Activated naive CD4-positive, alpha-beta T cell treated with anti-CD3 and anti-CD28 coated beads, Interleukin-2, amount 10 ng/mL, durations not matched to agents 7 days and 5 days (primary cell): ENCODE measurements around the gene MAPK10.
"Not testable (repeated sequence)": the region's sequence is repeated elsewhere in the genome, so short reads cannot be mapped to it uniquely, and the experiment has no call there.

Source experiments
- CTCF ChIA-PET: fragments of 350-600 bp; sonication (Branson Sonifier 250); formaldehyde crosslinking; loops from one replicate; lab custom pipeline; 2021; ENCODE audit warnings: antibody characterized with exemption; lab: Charles Lee
- DNase-seq: peaks from one replicate; pipeline ENCODE4 v3.0.0-alpha.2; 2020
- H3K27ac Mint-ChIP-seq: one replicate; pipeline ENCODE4 v1.8.0; 2021; ENCODE audit warnings: mild to moderate bottlenecking, moderate library complexity, mixed read lengths
- H3K27me3 Mint-ChIP-seq: one replicate; pipeline ENCODE4 v1.8.0; 2021; ENCODE audit warnings: mild to moderate bottlenecking, mixed read lengths
- H3K36me3 Mint-ChIP-seq: one replicate; pipeline ENCODE4 v1.8.0; 2021; ENCODE audit warnings: mixed read lengths
- H3K4me1 Mint-ChIP-seq: one replicate; pipeline ENCODE4 v1.8.0; 2021; ENCODE audit warnings: mixed read lengths
- H3K4me3 Mint-ChIP-seq: one replicate; pipeline ENCODE4 v1.8.0; 2021; ENCODE audit warnings: mild to moderate bottlenecking, moderate library complexity, mixed read lengths
- H3K9me3 Mint-ChIP-seq: one replicate; pipeline ENCODE4 v1.8.0; 2021; ENCODE audit warnings: mixed read lengths

The MAPK10 gene

GRCh38 chr4:86233681-86234080 is 126.2 kb downstream of the MAPK10 start:
- no peak overlapping the region for H3K27ac Mint-ChIP-seq
- DNase-seq, result no peak
- H3K9me3 Mint-ChIP-seq, result peaks cover 9% of the 10 kb centered on the region
- CTCF ChIA-PET, result no interaction called here
- H3K4me1 Mint-ChIP-seq, result no peaks in the 10 kb centered on the region
- H3K4me3 Mint-ChIP-seq, result no peak overlapping the region
- no peaks in the 10 kb centered on the region for H3K36me3 Mint-ChIP-seq
- H3K27me3 Mint-ChIP-seq, result no peaks in the 10 kb centered on the region

GRCh38 chr4:86233090-86233489 is 126.8 kb downstream of the MAPK10 start:
- Mint-ChIP-seq H3K27me3 (no peaks in the 10 kb centered on the region), H3K9me3 (peaks cover 9% of the 10 kb centered on the region), H3K4me1 (no peaks in the 10 kb centered on the region), H3K27ac (no peak overlapping the region), H3K36me3 (no peaks in the 10 kb centered on the region), H3K4me3 (no peak overlapping the region)
- CTCF ChIA-PET, result no interaction called here
- DNase-seq, result no peak

DNA sequence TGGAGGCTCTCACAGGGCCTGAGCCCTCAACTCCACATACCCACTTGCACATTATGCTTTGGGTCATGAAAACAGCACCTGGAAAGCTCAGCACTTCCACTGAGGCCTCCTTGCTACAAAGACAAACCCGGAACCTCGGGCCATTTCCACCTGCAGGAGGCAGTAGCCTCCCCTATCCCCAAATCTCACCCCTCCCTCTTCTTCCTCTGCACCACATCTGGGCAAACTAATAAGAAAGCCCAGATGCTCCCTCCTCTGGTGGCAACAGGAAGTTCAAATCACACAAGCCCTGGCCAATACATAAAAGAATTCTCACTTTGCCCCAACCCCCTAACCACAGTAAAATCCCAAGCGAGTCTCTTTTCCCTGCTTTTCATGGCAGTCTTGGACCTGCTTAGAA is 136.4 kb downstream of the MAPK10 start:
- H3K9me3 Mint-ChIP-seq, result peaks cover 5% of the 10 kb centered on the region
- no peak for DNase-seq
- H3K4me3 Mint-ChIP-seq, result no peak overlapping the region
- H3K27ac Mint-ChIP-seq, result no peak overlapping the region
- CTCF ChIA-PET, result no interaction called here
- no peaks in the 10 kb centered on the region for H3K36me3 Mint-ChIP-seq
- no peaks in the 10 kb centered on the region for H3K4me1 Mint-ChIP-seq
- H3K27me3 Mint-ChIP-seq, result no peaks in the 10 kb centered on the region

GRCh38 chr4:86221002-86221401 is 138.9 kb downstream of the MAPK10 start:
- Mint-ChIP-seq H3K9me3 (peaks cover 5% of the 10 kb centered on the region), H3K27ac (no peak overlapping the region), H3K36me3 (no peaks in the 10 kb centered on the region), H3K27me3 (no peaks in the 10 kb centered on the region), H3K4me1 (no peaks in the 10 kb centered on the region), H3K4me3 (no peak overlapping the region)
- CTCF ChIA-PET, result no interaction called here
- DNase-seq, result no peak

- Mint-ChIP-seq H3K4me1 (no peaks in the 10 kb centered on the region), H3K27me3 (no peaks in the 10 kb centered on the region), H3K4me3 (no peak overlapping the region), H3K36me3 (no peaks in the 10 kb centered on the region), H3K9me3 (peaks cover 5% of the 10 kb centered on the region), H3K27ac (no peak overlapping the region)
- DNase-seq, result no peak
- CTCF ChIA-PET, result no interaction called here
Observed at GRCh38 chr4:86220121-86220520, 139.7 kb downstream of the MAPK10 start.

- DNase-seq, result no peak
- Mint-ChIP-seq H3K4me3 (no peak overlapping the region), H3K27me3 (no peaks in the 10 kb centered on the region), H3K9me3 (peaks cover 7% of the 10 kb centered on the region), H3K36me3 (no peaks in the 10 kb centered on the region), H3K27ac (no peak overlapping the region), H3K4me1 (no peaks in the 10 kb centered on the region)
- CTCF ChIA-PET, result no interaction called here
Observed at GRCh38 chr4:86218746-86219473, 140.9 kb downstream of the MAPK10 start.

DNA sequence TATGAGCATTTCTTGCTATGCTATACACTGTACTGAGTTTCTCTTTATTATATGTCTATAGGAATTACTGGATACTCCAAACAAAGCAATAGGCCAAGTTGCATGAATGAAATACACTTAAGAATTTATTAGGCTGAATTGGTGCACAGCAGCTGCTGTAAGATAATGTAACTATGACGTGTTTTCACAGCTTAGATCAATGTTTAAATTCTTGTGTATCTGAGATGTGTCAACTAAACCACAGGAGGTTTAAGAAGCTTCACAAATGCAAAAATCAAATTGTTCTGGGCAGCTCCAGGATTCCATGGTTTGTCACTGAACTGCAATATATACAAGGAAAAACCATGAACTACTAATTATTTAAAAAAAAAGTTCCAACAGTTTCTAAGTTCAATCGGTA is 156.7 kb downstream of the MAPK10 start:
- H3K9me3 Mint-ChIP-seq, result no peaks in the 10 kb centered on the region
- H3K27me3 Mint-ChIP-seq, result no peaks in the 10 kb centered on the region
- H3K36me3 Mint-ChIP-seq, result no peaks in the 10 kb centered on the region
- CTCF ChIA-PET, result no interaction called here
- no peaks in the 10 kb centered on the region for H3K4me1 Mint-ChIP-seq
- DNase-seq, result no peak
- H3K27ac Mint-ChIP-seq, result no peak overlapping the region
- H3K4me3 Mint-ChIP-seq, result no peak overlapping the region

- no peak for DNase-seq
- H3K36me3 Mint-ChIP-seq, result no peaks in the 10 kb centered on the region
- H3K4me3 Mint-ChIP-seq, result no peak overlapping the region
- no peaks in the 10 kb centered on the region for H3K4me1 Mint-ChIP-seq
- CTCF ChIA-PET, result no interaction called here
- peaks cover 8% of the 10 kb centered on the region for H3K9me3 Mint-ChIP-seq
- H3K27ac Mint-ChIP-seq, result no peak overlapping the region
- H3K27me3 Mint-ChIP-seq, result no peaks in the 10 kb centered on the region
Observed at GRCh38 chr4:86185659-86186058, 174.2 kb downstream of the MAPK10 start.

DNA sequence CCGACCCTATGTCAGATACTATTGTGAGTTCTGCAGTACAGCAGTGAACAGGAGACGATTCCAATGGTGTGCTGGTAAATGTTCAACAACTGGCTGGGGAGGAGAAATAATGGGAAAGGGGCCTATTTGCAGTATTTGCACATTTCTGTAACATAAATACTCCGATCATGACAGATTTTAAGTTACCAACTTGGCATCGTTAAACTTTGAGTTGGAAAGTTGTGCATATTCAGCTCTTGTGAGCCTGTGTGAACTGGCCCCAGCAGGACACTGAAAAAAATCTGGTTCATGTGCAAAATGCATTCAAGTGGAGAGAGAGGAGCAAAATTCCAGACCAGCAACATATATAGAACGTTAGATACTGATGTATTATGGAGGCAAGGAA is 175.0 kb downstream of the MAPK10 start:
- CTCF ChIA-PET, result no interaction called here
- Mint-ChIP-seq H3K27ac (no peak overlapping the region), H3K9me3 (peaks cover 8% of the 10 kb centered on the region)

DNA sequence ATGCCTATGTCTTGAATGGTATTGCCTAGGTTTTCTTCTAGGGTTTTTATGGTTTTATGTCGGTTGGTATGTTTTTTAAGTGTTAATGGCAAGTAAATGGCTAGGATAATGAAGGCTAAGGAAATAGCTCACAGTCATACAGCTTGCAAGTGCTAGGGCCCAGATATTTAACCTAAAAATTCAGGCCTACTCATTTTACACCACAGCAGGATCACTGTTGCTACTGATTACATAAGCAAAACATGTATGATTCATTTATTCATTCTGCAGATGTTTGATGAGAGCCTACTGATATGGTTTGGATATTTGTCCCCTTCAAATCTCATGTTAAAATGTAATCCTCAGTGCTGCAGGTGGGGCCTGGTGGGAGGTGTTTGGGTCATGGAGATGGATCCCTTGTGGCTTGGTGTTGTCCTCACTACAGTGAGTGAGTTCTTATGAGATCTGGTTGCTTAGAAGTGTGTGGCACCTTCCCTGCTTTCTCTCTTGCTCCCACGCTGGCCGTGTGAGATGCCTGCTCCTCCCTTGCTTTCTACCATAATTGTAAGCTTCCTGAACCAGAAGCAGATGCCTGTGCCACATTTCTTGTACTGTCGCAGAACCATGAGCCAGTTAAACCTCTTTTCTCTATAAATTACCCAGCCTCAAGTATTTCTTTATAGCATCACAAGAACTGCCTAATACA is 175.5 kb downstream of the MAPK10 start:
- CTCF ChIA-PET, result no interaction called here
- DNase-seq, result no peak
- Mint-ChIP-seq H3K27ac (no peak overlapping the region), H3K9me3 (peaks cover 7% of the 10 kb centered on the region), H3K4me3 (no peak overlapping the region), H3K4me1 (no peaks in the 10 kb centered on the region), H3K36me3 (no peaks in the 10 kb centered on the region), H3K27me3 (no peaks in the 10 kb centered on the region)

More for the DNA sequence above, 175.0 kb downstream of the MAPK10 start:
- DNase-seq, result no peak
- Mint-ChIP-seq H3K36me3 (no peaks in the 10 kb centered on the region), H3K4me3 (no peak overlapping the region), H3K27me3 (no peaks in the 10 kb centered on the region), H3K4me1 (no peaks in the 10 kb centered on the region)

DNA sequence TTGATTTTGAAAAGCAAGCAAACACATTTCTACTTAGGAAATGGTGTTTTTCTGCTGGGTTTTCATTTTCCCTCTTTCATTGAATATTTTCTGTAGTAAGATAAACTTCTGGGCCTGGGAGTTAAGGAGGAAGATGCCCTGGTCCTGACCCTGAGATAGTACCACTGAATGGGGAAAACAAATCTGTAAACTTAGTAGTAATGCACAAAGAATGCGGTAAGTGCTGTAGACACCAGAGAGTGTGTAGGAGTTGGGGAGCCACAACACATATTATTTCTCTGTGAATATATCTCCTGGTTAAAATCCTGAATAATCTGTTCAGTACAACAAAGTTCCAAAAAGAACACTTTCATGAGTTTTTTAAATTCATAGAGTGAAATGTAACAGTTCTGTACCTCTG is 178.3 kb downstream of the MAPK10 start:
- no peak for DNase-seq
- no peak overlapping the region for H3K4me3 Mint-ChIP-seq

DNA sequence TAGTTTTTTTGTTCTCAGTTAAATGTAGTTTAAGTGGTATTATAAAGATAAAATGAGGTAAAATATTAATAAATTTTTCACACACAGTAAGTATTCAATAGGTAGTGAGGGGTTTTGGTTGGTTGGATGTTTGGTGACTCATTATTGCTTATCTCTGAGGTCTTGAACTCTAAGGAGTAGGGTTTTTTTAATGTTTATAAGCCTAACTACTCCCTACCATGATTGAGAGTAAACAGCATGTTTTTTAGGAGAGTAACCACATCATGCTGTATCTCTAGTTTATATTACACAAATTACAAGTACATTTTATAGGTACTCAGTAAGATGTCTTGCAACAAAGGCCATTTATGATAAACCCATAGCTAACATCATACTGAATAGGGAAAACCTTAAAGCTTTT is 181.6 kb downstream of the MAPK10 start:
- CTCF ChIA-PET, result no interaction called here
- H3K27ac Mint-ChIP-seq, result no peak overlapping the region
- H3K4me3 Mint-ChIP-seq, result no peak overlapping the region
- no peaks in the 10 kb centered on the region for H3K4me1 Mint-ChIP-seq
- H3K27me3 Mint-ChIP-seq, result no peaks in the 10 kb centered on the region
- H3K9me3 Mint-ChIP-seq, result no peaks in the 10 kb centered on the region
- H3K36me3 Mint-ChIP-seq, result no peaks in the 10 kb centered on the region
- DNase-seq, result no peak

More for the DNA sequence above, 178.3 kb downstream of the MAPK10 start:
- CTCF ChIA-PET, result no interaction called here
- no peak overlapping the region for H3K27ac Mint-ChIP-seq
- no peaks in the 10 kb centered on the region for H3K27me3 Mint-ChIP-seq
- H3K4me1 Mint-ChIP-seq, result no peaks in the 10 kb centered on the region
- no peaks in the 10 kb centered on the region for H3K36me3 Mint-ChIP-seq
- no peaks in the 10 kb centered on the region for H3K9me3 Mint-ChIP-seq

DNA sequence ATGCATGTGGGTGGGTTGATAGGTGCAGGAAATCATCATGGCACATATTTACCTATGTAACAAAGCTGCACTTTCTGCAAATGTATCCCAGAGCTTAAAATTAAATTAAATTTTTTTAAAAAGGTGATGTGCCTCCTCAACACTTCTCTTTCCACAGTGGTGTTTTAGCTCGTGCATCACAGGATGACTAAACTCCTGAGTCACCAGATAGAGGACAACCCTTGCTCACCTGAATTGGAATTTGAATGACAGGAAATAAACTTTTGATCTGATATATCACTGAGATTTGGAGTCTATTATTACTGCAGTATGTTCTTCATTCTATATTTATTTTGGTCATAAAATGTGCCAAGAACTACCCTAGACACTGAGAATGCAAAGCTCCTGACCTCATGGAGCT is 185.3 kb downstream of the MAPK10 start:
- Mint-ChIP-seq H3K9me3 (peaks cover 4% of the 10 kb centered on the region), H3K4me1 (no peaks in the 10 kb centered on the region), H3K27ac (no peak overlapping the region), H3K27me3 (no peaks in the 10 kb centered on the region), H3K4me3 (no peak overlapping the region), H3K36me3 (no peaks in the 10 kb centered on the region)
- CTCF ChIA-PET, result no interaction called here
- no peak for DNase-seq

- CTCF ChIA-PET, H3K9me3 Mint-ChIP-seq, DNase-seq, H3K36me3 Mint-ChIP-seq, H3K4me3 Mint-ChIP-seq, H3K4me1 Mint-ChIP-seq, H3K27ac Mint-ChIP-seq, H3K27me3 Mint-ChIP-seq: not testable (repeated sequence)
Observed at GRCh38 chr4:86168335-86168734, 191.5 kb downstream of the MAPK10 start.

- Mint-ChIP-seq H3K27me3 (no peaks in the 10 kb centered on the region), H3K4me3 (no peak overlapping the region), H3K27ac (no peak overlapping the region), H3K9me3 (no peaks in the 10 kb centered on the region), H3K4me1 (no peaks in the 10 kb centered on the region), H3K36me3 (no peaks in the 10 kb centered on the region)
- DNase-seq, result no peak
- CTCF ChIA-PET, result no interaction called here
Observed at GRCh38 chr4:86160426-86160825, 199.4 kb downstream of the MAPK10 start.
